HEK293T (cell line): ENCODE data around the gene VPS41.

Experiments
- CTCF ChIA-PET: fragments of 350-600 bp; formaldehyde crosslinking; extraction: SDS; loops from one replicate; lab custom pipeline; 2021; ENCODE audit warnings: antibody characterized with exemption, inconsistent platforms; lab: Yijun Ruan, JAX
- POLR2A ChIA-PET: fragments of 350-600 bp; formaldehyde crosslinking; extraction: SDS; loops from one replicate; lab custom pipeline; 2020; ENCODE audit warnings: antibody characterized with exemption, inconsistent platforms; lab: Yijun Ruan, JAX
- DNase-seq: peaks from one replicate; pipeline ENCODE4 v3.0.0; 2012; ENCODE audit warnings: mixed read lengths; ENCODE audit errors: extremely low spot score
- ARNT ChIP-seq: fragments of 450-650 bp; IDR thresholded peaks from 2 replicates; pipeline ENCODE4 v1.6.1; 2017; ENCODE audit warnings: mild to moderate bottlenecking
- BHLHE40 ChIP-seq: fragments of 450-650 bp; IDR thresholded peaks from 2 replicates; pipeline ENCODE4 v1.6.1; 2016; ENCODE audit warnings: mild to moderate bottlenecking, moderate library complexity, borderline replicate concordance
- CTBP1 ChIP-seq: fragments of 450-650 bp; IDR thresholded peaks from 2 replicates; pipeline ENCODE4 v1.6.1; 2016; ENCODE audit warnings: borderline replicate concordance
- ELF4 ChIP-seq: fragments of 450-650 bp; IDR thresholded peaks from 2 replicates; pipeline ENCODE4 v1.6.1; 2017; ENCODE audit warnings: antibody characterized with exemption
- FOXA1 ChIP-seq: fragments of 450-650 bp; IDR thresholded peaks from 2 replicates; pipeline ENCODE4 v1.6.1; 2016; ENCODE audit warnings: mild to moderate bottlenecking
- FOXK2 ChIP-seq: fragments of 450-650 bp; IDR thresholded peaks from 2 replicates; pipeline ENCODE4 v1.6.1; 2016; ENCODE audit warnings: mild to moderate bottlenecking
- FOXM1 ChIP-seq: fragments of 450-650 bp; IDR thresholded peaks from 2 replicates; pipeline ENCODE4 v1.6.1; 2017; ENCODE audit warnings: mild to moderate bottlenecking, borderline replicate concordance
- HDGF ChIP-seq: fragments of 450-650 bp; IDR thresholded peaks from 2 replicates; pipeline ENCODE4 v1.6.1; 2017; ENCODE audit warnings: antibody characterized with exemption, borderline replicate concordance
- L3MBTL2 ChIP-seq: fragments of 450-650 bp; conservative IDR thresholded peaks from 2 replicates; pipeline ENCODE4 v1.6.1; 2016; ENCODE audit warnings: mild to moderate bottlenecking
- LEF1 ChIP-seq: fragments of 450-650 bp; IDR thresholded peaks from 2 replicates; pipeline ENCODE4 v1.6.1; 2017; ENCODE audit warnings: mild to moderate bottlenecking, borderline replicate concordance
- NFRKB ChIP-seq: fragments of 450-650 bp; IDR thresholded peaks from 2 replicates; pipeline ENCODE4 v1.6.1; 2016; ENCODE audit warnings: mild to moderate bottlenecking, moderate library complexity
- SP1 ChIP-seq: fragments of 450-650 bp; IDR thresholded peaks from 2 replicates; pipeline ENCODE4 v1.6.1; 2017
- SUZ12 ChIP-seq: fragments of 450-650 bp; IDR thresholded peaks from 2 replicates; pipeline ENCODE4 v1.6.1; 2016; ENCODE audit warnings: mild to moderate bottlenecking
- TARDBP ChIP-seq: fragments of 450-650 bp; IDR thresholded peaks from 2 replicates; pipeline ENCODE4 v1.6.1; 2016
- ZNF384 ChIP-seq: fragments of 450-650 bp; IDR thresholded peaks from 2 replicates; pipeline ENCODE4 v1.6.1; 2016
- TF ChIP-seq, protein P1 (sequence below): fragments of 450-650 bp; IDR thresholded peaks from 2 replicates; pipeline ENCODE4 v1.6.1; 2016

VPS41 gene

DNA sequence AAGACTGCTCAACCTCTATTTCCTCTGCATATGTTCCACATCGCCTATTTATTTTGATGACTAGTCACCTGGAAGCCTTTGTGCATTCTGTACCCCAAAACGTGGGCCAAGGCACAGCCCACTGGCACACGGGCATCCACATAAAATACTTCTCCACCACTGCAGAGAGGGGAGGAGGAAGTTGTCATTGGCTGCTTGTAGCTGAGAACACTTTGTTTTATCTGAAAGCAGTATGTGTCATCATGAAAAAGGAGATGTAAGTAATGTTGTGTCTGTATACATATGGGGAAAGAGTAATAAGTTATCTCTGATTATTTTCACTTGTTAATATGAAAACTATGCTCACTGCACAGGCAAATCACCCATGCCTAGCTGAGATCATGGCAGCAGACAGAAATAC is 229.6 kb downstream of the VPS41 start:
- no peak for DNase-seq
- CTCF ChIA-PET = no interaction called here
- POLR2A ChIA-PET = no interaction called here
- no peak for TF ChIP-seq HDGF
- TF ChIP-seq FOXM1 = no peak
- no peak for TF ChIP-seq ZNF384
- TF ChIP-seq L3MBTL2 = no peak
- TF ChIP-seq FOXA1 = no peak
- TF ChIP-seq CTBP1 = no peak
- no peak for TF ChIP-seq FOXK2
- no peak for TF ChIP-seq BHLHE40
- TF ChIP-seq NFRKB = no peak
- TF ChIP-seq, protein P1, sequence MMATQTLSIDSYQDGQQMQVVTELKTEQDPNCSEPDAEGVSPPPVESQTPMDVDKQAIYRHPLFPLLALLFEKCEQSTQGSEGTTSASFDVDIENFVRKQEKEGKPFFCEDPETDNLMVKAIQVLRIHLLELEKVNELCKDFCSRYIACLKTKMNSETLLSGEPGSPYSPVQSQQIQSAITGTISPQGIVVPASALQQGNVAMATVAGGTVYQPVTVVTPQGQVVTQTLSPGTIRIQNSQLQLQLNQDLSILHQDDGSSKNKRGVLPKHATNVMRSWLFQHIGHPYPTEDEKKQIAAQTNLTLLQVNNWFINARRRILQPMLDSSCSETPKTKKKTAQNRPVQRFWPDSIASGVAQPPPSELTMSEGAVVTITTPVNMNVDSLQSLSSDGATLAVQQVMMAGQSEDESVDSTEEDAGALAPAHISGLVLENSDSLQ = no peak
- no peak for TF ChIP-seq ARNT
- TF ChIP-seq ELF4 = no peak

DNA sequence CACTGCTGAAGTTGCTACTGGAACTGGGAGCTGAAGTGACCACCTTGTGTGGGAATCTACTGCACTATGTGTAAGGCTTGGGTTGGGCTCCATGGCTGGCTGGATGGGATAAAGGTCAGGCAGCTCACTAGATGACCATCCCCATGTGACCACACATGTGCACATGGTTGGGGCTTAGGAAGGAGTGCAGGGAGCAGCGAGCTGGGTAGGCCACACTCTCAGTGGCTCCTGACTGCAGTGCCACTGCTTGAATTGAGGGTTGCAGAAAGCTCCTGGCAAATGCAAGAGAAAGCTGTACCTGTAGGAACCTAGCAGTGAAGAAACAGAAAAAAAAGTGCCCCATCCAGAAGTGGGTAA is 230.3 kb downstream of the VPS41 start:
- CTCF ChIA-PET = no interaction called here
- DNase-seq = no peak
- POLR2A ChIA-PET = no interaction called here
- TF ChIP-seq CTBP1 (no peak), HDGF (no peak), BHLHE40 (no peak), SUZ12 (no peak), TARDBP (no peak), FOXM1 (no peak), NFRKB (no peak), ELF4 (no peak), LEF1 (no peak)
- TF ChIP-seq, protein P1 = no peak

DNA sequence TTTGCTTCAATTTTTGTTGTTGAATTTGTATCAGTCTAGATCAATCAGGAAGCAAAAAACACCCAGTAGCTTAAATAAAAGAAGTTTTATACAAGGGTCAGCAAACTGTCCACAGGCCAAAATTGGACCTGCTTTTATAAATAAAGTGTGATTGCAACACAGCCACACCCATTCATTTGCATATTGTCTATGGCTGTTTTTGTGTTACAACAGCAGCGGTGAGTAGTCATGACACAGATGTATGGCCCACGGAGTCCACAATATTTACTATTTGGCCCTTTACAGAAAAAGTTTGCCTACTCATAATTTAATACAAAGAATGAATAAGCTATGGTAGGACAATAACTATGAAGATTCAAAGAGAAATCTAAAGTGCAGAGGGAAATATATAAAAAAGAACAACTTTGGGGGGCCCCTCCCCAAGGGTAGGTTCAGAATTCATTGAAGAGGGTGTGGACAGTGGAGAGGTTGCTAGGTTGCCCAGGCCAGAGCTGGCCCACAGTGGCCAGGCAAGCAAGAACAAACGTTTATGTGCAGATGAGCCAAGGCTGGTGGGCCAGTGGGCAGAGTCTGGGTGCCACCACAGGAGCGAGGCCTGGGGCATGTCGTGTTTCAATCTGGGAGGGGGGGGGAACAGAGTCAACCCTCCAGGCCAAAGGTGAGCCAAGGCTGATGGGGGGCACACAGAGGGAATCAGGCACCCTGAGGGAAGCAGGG is 230.9 kb downstream of the VPS41 start:
- TF ChIP-seq NFRKB = no peak
- TF ChIP-seq ZNF384 = no peak
- TF ChIP-seq, protein P1 = no peak
- TF ChIP-seq HDGF = no peak
- no peak for TF ChIP-seq FOXM1
- no peak for TF ChIP-seq ELF4
- TF ChIP-seq L3MBTL2 = no peak
- no peak for TF ChIP-seq TARDBP
- TF ChIP-seq LEF1 = no peak
- no peak for TF ChIP-seq BHLHE40
- no peak for TF ChIP-seq FOXA1
- no peak for TF ChIP-seq SUZ12
- ChIA-PET POLR2A (no interaction called here), CTCF (no interaction called here)
- no peak for DNase-seq

DNA sequence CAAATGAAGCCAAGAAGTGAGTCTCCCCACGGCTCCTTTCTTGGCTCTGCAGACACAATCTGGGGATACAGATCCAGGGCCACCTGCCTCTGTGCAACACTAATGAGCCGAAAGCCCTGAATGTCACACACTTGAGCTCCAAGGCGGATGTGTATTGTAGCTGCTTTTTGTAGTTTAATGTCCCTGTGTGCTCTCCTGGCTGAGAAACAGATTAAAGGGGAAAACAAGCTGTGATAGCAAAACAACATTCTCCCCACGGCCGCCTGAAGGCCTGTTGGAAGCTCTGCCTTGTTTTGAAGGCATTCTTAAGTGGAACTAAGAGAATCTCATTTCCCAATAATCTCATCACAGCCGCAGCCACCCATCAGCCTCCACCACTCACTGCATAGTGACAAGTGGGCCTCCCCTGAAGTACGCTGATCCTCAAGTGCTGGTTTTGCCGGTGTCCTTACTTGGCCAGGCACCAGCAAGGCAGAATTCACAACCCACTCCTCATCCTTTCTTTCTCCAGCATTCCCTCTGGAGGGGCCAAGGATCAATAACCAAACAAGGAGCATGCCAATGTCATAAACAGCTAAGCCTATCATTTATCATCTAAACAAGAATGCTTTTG is 233.4 kb downstream of the VPS41 start:
- ChIA-PET POLR2A (interaction anchor here (1.0 kb wide), 1 partner anchor 44 kb away, joined by 3 read pairs; the partner anchor contains the start of gene AMPH), CTCF (no interaction called here)
- no peak for DNase-seq

DNA sequence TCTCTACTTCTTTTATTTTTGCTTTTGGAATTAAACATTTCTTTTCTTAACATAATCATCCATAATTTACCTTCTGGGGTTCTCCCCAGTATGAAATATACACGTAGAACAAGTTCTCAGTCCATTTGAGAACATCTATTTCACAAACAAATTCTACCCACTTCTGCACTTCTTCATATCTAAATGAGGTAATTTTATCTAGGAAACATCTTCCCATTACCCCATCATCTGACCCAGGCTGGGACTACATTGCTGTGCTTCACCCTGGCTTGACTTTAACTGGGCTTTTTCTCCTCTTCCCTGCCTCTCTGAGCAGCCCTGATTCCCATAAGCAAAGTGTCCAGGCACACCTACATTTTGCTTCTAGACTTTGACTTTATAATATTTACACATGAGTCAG is 234.5 kb downstream of the VPS41 start:
- ChIA-PET POLR2A (interaction anchor here (1.0 kb wide), 1 partner anchor 43 kb away, joined by 3 read pairs; the partner anchor contains the start of gene AMPH), CTCF (no interaction called here)
- no peak for DNase-seq
- TF ChIP-seq BHLHE40 (no peak), ELF4 (no peak), FOXA1 (no peak), SP1 (no peak), ARNT (no peak), FOXK2 (no peak), CTBP1 (no peak), FOXM1 (no peak), SUZ12 (no peak), HDGF (no peak), LEF1 (no peak), ZNF384 (no peak), NFRKB (no peak), L3MBTL2 (no peak), TARDBP (no peak)
- TF ChIP-seq, protein P1 = no peak

More for the DNA sequence above, 233.4 kb downstream of the VPS41 start:
- TF ChIP-seq TARDBP (no peak), SUZ12 (no peak), L3MBTL2 (no peak), ARNT (no peak), FOXK2 (no peak), FOXA1 (no peak), SP1 (no peak), HDGF (no peak), CTBP1 (no peak), ELF4 (no peak), ZNF384 (no peak), LEF1 (no peak), BHLHE40 (no peak), FOXM1 (no peak), NFRKB (no peak)
- TF ChIP-seq, protein P1 = no peak
